ENCODE measurements around the gene SMS. TPM values are rescaled to one million over a fixed set of nuclear protein-coding genes. Genes with fewer than 3 reads are reported as not detected.
A peak's percentile ranks its signal among the peaks of the same experiment; 100 is the strongest.

Gene SMS
- total and polyA plus RNA-seq, 10 donors, result 30.6 to 56.7 (median 42.8) TPM

DNA sequence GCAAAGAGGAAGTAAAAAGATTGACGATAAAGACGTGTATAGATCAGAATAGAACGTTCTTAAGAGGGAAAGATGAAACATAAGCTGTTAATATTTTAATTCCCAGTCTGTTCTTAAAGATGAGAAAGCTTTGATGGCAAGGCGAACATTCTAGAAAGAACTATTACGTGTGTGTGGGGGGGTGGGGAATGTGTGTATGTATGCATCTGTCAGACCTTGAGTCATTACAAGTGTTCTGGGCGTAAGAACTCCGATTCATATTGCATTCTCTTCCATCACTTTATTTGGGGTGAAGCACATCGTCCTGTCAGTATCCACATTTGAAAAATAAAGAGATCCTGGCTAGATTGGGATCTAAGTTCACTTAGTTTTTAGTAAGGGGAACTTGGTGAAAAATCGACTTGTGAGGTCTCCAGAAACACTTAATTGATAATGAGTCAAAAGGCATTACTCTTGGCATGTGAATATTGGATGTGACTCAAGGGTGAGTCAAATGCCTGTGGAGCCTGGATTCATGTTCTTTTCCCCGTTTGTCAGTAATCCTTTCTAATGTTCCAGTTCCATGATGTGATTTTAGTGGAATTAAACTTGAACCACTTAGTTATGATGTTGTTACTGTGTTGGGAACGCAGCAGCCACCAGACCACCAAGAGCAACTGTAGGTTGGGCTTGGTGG lies 3.1 kb downstream of the SMS start:
- Histone ChIP-seq H3K9me3 (no peaks in the 10 kb centered on the region), H3K4me3 (no peak overlapping the region), H3K27me3 (replicated peaks in 1 of 7) (no peaks in the 10 kb centered on the region), H3K4me1 (peaks cover 0 to 34% (median 12%) of the 10 kb centered on the region in 6 donors), H3K27ac (no peak overlapping the region), H3K36me3 (no peaks in the 10 kb centered on the region)
- no peak for TF ChIP-seq POLR2A (IDR thresholded peaks at IDR 0.05)
- intact Hi-C loops (cut with DNase I; ENCODE audit: low total_unique reads), result no loop called here
- no peak for DNase-seq
- WGBS, 5 donors, result 59 to 63% (median 61%) methylated on average over 11 of the region's 11 CpGs

DNA sequence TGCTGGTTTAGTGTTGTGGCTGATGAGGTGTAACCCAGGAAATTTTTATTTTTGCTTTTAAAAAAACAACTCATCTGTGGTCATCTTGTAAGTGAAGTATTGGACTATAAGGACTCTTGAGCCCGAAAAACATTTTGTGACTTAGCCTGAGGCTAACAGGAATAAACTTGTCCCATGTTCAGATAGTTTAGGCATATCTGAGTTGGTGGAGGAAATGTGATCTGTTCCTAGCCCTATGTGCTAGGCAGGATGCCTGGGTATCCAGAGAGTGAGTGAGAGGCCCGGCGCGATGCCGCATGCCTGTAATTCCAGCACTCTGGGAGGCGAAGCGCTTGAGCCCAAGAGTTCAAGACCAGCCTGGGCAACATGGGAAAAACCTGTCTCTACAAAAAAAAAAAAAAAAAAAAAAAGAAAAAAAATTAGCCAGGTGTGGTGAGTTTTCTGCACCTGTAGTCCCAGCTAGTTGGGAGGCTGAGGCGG lies 3.7 kb downstream of the SMS start:
- WGBS, 5 donors, result 88 to 99% (median 94%) methylated on average over 8 of the region's 8 CpGs
- no peaks in the 10 kb centered on the region for H3K36me3 ChIP-seq
- no peaks in the 10 kb centered on the region for H3K27me3 ChIP-seq (replicated peaks in 1 of 7)
- DNase-seq, result no peak
- intact Hi-C loops (cut with DNase I; ENCODE audit: low total_unique reads), result no loop called here
- peaks cover 0 to 34% (median 12%) of the 10 kb centered on the region in 6 donors for H3K4me1 ChIP-seq
- H3K9me3 ChIP-seq, result no peaks in the 10 kb centered on the region
- TF ChIP-seq POLR2A (IDR thresholded peaks at IDR 0.05), result no peak
- TF ChIP-seq, protein P1, sequence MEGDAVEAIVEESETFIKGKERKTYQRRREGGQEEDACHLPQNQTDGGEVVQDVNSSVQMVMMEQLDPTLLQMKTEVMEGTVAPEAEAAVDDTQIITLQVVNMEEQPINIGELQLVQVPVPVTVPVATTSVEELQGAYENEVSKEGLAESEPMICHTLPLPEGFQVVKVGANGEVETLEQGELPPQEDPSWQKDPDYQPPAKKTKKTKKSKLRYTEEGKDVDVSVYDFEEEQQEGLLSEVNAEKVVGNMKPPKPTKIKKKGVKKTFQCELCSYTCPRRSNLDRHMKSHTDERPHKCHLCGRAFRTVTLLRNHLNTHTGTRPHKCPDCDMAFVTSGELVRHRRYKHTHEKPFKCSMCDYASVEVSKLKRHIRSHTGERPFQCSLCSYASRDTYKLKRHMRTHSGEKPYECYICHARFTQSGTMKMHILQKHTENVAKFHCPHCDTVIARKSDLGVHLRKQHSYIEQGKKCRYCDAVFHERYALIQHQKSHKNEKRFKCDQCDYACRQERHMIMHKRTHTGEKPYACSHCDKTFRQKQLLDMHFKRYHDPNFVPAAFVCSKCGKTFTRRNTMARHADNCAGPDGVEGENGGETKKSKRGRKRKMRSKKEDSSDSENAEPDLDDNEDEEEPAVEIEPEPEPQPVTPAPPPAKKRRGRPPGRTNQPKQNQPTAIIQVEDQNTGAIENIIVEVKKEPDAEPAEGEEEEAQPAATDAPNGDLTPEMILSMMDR (IDR thresholded peaks at IDR 0.05 in 8 of 11, conservative IDR thresholded peaks at IDR 0.05 in 3 of 11), result no peak
- H3K27ac ChIP-seq, result no peak overlapping the region
- H3K4me3 ChIP-seq, result no peak overlapping the region

DNA sequence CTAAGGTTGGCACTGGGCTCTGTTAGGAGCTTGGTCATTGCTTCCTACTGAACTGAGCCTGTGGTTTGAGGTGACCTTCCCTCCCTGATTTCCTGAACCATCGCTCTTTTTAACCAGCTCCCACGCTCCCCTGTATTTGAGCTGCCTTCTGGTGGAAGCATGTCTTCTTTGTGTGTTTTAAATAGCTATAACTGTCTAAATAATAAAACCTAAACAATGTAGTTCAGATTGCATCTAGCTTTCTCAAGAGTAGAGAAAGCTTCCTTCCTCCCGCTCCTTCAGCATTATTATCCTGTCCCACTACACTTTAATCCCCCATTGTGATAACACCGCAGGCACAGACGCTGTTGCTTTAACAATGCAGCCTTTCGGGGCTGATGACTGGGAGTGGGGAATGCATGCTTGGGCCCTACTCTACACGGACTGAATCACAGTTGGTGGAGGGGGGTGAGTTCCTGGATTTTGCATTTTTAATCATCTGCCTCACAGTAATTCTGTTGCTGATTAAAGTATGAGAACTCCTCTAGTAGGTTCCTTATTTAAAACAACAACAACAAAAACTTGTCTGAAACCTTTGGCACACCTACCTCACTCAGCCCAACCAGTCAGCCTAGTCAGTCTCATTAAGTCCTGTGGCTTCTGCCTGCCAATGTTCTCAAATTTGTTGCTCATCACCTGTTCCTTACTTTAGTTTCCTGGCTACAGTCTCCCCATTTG lies 6.6 kb downstream of the SMS start:
- no peak for TF ChIP-seq POLR2AphosphoS5 (IDR thresholded peaks at IDR 0.05)
- TF ChIP-seq, protein P1 (IDR thresholded peaks at IDR 0.05 in 8 of 11, conservative IDR thresholded peaks at IDR 0.05 in 3 of 11), result no peak
- TF ChIP-seq POLR2A (IDR thresholded peaks at IDR 0.05), result no peak
- Histone ChIP-seq H3K27me3 (replicated peaks in 1 of 7) (no peaks in the 10 kb centered on the region), H3K4me3 (no peak overlapping the region), H3K36me3 (no peaks in the 10 kb centered on the region), H3K27ac (peak overlapping the region in 4 of 8 donors; percentile 15 to 41 (median 38)), H3K4me1 (peaks cover 0 to 29% (median 10%) of the 10 kb centered on the region in 6 donors), H3K9me3 (no peaks in the 10 kb centered on the region)
- intact Hi-C loops (cut with DNase I; ENCODE audit: low total_unique reads), result no loop called here
- no peak for DNase-seq
- WGBS, 5 donors, result 30 to 50% (median 49%) methylated on average over 7 of the region's 7 CpGs

DNA sequence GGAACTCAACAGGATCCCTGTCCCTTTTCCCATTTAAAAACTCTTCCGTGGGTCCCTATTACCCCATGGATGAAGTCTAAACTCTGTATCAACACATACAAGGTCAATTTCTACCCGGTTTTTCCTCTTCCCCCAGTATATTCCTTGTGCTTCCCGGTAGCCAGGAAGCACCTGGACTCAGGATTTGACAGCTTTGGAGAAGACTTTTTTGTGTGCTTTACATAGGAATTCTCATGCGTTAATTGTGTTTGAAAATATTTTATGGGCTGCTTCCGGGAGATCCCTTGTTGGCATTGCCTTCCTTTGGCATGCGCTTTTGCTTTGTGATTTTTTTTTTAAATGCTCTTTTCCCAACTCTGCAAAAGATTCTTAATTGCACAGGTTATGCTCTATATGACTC lies 7.2 kb downstream of the SMS start:
- no peak for DNase-seq
- H3K4me1 ChIP-seq, result peaks cover 0 to 24% (median 4%) of the 10 kb centered on the region in 6 donors
- intact Hi-C loops (cut with DNase I; ENCODE audit: low total_unique reads), result no loop called here
- H3K27ac ChIP-seq, result peak overlapping the region in 4 of 8 donors; percentile 15 to 41 (median 38)
- H3K4me3 ChIP-seq, result no peak overlapping the region
- 57 to 82% (median 78%) methylated on average over 6 of the region's 6 CpGs for WGBS, 5 donors
- no peak for TF ChIP-seq POLR2A (IDR thresholded peaks at IDR 0.05)
- no peak for TF ChIP-seq POLR2AphosphoS5 (IDR thresholded peaks at IDR 0.05)
- no peaks in the 10 kb centered on the region for H3K27me3 ChIP-seq (replicated peaks in 1 of 7)
- no peaks in the 10 kb centered on the region for H3K36me3 ChIP-seq
- no peaks in the 10 kb centered on the region for H3K9me3 ChIP-seq

Data from spleen (tissue), 11 donors.